ENCODE measurements around the gene SERPIND1.

The SERPIND1 gene

DNA sequence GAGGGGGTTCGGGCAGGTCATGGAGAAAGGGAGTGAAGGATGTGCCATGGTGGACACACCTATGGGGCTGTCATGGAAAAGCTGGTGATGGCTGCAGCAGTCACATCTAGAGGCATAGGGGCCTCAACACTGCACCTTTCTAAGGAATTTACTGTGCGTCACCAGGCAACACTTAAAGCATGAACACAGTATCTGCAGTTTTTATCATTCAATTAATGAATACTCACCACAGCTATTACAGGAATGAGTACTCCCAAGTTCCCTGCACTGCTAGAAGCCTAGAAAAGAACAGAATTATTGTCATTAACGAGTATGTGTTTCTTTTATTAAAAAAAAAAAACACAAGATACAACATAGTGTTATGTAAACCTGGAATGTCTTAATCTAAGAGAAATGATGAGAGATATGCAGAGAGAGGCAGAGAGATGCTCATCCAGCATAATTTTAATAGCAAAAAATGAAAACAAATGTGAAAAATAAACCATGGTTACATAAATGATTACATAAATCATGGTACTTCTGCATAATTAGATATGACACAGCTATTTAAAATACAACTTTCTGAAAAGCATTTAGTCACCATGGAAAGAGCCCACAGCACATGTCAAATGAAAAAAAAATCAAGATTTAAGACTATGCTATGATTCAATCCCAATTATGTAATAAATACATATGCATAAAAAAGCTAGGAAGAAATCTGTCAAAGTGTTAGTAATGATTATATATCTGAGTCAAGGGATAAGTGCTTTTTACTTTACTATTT is 19.2 kb downstream of the SERPIND1 start:
- no peak for DNase-seq (ENCODE audit: low spot score)

DNA sequence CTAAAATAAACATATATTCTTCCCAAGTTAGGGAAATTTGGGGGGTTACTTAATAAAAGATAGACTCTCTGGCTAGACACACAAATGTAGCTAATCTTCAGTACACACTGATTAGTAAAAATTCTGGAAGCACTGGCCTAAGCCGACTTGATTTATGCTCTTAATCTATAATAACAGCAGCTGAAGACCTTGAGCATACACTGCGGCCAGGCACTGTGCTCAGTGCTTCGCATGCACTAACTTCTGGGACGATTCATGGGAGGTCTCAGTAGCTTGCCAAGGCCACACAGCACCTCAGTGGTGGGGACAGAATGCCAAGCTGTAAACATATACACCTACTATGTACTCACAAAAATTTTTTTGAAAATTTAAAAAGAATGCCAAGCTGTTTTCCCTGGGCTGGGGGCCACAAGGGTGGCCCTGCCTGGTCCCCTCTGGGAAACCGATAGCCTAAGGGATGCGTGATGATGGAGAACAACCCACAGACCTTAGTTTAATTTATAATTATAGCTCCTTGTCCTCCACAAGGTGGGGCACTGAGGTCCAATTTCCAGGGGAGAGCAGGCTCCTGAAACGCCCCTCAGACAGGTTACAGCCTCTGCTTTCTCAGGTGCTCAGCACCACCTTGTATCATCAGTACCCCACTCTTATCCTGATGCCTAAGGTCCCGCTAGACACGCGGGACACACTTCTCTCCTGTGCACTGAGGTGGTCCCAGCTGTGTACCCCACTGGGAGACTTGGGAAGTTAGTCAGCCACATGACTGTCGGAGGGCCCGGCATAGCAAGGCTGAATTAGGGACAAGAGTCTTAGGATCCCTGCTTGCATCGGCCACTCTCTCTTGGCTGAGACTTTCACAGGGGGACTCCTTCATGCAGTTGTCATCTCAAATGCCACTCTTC is 20.1 kb downstream of the SERPIND1 start:
- DNase-seq (ENCODE audit: low spot score), result no peak

DNA sequence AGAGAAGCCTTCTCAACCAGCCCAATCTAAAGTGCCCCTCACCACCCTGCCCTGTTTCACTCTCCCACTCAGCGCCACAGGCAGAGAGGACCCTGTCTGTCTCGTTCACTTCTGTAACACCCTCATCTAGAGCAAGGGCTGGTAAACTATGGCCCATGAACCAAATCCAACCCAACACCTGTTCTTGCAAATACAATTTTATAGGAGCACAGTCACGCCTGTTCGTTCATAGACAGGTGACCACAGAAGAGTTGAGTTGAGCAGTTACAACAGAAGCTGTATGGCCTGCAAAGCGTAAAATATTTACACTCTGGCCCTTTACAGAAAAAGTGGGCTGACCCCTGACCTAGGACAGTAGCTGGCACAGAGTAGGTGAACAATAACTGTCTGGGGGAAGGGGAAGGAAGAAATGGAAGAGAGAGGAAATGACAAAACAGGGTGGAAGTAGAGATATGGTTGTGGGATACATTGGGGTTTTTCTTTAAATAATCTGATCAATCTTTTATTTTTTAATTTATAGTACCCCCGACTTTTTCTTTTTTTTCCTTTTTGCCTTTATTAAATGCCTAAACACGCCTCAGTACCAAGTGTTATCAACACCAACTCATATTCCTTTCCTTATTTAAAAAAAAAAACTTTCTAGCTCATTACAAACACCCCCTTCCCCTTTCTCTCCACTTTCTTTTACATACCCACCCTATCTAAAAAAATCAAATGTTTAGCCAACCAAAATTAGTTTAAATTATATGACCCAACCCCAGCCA is 20.9 kb downstream of the SERPIND1 start:
- DNase-seq (ENCODE audit: low spot score), result no peak

DNA sequence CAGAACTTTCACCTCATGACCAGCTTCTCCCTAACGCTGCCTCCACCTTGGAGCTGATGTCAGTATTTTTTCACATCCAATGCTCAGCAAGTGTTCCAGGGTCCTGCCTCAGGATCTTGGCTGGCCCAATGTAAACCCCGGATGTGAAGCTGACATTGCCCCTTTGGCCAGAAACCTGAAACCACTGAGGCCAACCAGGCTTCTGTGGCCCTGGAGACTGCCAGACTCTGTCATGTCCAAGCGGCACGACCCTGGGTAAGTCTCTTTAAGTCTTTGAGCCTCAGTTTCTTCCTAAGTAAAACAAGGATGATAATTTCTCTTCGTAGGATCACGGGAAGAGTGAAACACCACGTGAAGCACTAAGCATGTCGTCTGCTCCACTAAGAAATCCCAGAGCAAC is 22.8 kb downstream of the SERPIND1 start:
- DNase-seq (ENCODE audit: low spot score), result no peak

DNA sequence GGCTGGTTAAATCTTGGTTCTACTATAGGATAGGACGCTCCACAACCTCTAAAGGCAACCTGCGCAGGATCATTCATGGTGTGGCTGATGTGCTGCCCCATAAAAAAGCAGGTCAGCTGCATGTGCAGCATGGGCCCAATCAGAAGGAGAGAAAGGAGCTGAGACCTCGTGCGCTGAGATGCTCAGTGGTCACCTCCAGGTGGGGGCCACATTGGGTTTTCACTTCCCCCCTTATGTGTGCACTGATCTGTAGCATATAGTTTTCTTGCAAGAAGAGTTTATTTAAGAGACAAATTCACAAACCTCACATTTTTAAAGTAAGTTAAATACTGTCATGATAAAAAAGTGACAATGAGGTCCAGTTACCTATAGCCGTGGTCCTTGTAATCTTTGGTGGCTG is 24.3 kb downstream of the SERPIND1 start:
- DNase-seq (ENCODE audit: low spot score), result no peak

DNA sequence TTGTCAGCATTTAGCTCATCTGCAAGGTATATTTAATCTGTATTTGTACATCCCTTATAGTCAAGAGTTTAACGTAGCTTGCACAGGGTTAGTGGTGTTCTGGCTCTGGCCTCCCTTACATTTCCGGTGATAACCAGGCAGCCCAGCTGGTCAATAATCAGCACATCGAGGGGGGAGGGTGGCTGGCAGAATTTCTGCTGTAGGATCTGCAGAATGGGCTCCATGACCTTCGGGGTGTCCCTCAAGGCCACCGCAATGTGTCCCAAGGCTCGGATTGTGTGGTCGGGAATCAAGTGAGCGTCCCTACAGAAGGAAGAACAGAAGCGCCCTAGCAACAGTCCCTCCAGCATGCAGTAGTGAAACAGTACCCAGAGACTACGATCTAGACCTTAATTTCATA is 25.1 kb downstream of the SERPIND1 start:
- DNase-seq (ENCODE audit: low spot score), result no peak

DNA sequence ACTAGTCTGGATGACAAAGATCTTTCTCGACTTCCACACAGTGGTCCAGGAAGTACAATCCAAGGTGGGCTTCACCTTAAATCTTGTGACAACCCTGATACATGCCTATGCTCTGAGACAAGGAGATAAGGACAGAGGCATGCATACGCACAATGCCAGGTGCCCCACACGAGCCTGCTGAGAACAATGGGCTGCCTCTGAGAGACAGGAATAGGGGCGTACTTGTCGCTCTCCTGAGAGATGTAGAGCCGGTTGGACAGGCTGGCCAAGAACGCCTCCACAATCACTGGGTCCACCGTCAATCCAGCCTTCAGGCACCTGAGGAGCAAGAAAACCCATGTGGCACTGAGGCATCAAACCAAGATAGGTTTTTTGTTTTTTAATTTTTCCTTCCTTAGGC is 25.5 kb downstream of the SERPIND1 start:
- DNase-seq (ENCODE audit: low spot score), result no peak

DNA sequence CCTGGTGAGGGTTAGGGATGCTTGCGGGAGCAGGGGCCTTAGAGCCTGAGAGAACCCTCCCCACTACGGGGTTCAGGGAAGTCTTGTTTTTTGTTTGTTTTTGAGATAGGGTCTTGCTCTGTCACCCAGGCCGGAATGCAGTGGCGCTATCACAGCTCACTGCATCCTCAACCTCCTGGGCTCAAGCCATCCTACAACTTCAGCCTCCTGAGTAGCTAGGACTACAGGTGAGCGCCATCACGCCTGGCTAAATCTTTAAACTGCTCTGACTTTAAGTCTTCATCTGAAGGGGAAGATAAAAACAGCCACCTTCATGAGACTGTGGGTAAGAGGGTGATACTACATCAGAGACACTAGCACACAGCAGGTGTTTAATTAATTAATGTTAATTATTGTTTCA is 28.5 kb downstream of the SERPIND1 start:
- DNase-seq (ENCODE audit: low spot score), result no peak

DNA sequence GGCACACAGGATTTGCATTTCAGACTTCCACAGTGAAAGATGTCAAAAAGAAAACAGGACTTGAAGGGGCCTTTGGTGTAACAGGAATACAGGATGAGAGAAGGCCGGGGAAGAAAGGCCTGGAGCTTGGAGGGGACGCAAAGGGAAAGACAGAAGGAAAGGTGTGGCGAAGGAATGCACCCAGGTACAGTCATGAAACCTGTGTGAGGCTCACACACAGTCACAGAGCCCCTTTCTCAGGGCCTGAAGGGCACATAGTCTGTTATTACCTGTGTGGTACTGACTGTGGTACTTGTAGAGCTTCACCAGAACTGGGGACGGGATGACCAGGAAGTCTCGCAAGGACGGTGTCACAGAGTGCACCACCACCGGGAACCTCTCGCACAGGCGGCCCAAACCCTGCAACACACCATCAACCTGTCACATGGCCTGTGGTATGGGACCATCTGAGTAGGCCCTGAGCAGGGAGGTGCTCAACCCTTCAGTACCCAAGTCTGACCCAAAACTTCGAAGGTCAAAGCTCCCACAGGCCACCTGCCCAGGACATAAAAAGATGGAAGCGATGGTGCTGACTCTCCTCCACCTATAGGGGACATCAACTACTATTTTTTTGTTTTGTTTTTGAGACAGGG is 29.1 kb downstream of the SERPIND1 start:
- no peak for DNase-seq (ENCODE audit: low spot score)

DNA sequence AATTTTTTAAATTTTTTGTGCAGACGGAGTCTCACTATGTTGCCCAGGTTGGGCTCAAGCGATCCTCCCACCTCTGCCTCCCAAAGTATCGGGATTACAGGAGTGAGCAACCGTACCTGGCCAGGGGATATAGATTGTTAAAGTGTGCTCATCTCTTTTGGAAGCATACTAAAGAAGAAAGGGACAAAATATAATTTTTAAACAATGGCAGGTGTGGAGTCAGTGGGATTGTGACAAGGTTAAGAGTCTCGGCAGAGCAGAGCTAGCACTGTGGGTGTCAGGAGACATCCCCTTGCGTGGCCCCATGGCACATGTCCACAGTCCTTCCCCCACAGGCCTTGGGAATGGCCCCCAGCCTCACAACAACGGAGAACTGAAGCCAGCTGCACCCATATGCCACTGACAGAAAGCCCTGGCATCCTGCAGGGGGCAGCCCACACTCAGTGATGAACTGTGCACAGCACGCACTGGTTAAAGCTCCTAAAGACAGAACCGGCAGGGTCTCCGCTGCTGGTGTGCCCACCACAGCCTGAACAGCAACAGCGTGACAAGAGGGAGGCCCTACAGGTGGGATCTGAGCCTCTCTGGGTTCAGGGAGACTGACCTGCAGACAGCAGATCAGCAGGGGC is 29.9 kb downstream of the SERPIND1 start:
- DNase-seq (ENCODE audit: low spot score), result peak; percentile 10

DNA sequence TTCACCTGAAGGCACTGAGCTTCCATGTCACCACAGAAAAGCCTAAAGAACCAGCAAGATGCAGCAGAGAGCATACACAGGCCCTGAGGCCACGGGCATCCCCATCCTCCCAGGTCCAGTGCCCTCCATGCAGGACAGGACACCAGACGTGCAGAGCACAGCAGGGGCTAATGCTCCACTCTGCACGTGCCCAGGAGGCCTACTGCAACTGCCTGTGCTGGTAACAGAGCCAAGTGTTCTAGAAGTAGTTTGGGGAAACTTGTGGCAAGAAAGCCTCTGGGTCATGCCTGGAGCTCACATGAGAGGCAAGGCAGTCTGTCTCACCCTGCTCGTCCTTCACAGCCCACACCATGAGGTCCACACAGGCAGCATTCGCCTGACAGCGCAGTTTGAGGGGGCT is 30.7 kb downstream of the SERPIND1 start:
- DNase-seq (ENCODE audit: low spot score), result no peak

DNA sequence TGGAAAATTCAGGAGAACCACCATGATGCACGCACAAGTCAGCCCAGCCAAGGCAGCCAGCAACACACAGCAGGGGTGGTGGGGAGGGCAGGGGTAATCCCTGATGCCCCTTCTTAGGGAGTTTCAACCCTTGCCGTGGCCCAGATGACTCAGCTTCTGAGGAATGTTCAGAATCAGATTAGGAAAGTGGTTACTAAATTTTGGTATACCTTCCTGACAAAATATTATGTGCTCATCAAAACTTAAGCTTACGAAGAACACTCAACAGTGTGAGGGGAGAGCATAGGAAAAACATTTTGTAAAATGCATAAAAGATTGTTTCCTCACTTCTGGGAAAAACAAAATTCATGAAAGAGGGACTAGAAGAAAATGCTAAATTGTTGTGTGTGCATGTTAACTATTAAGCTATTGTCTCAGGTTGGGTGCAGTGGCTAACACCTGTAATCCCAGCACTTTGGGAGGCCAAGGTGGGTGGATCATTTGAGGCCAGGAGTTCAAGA is 32.1 kb downstream of the SERPIND1 start:
- no peak for DNase-seq (ENCODE audit: low spot score)

DNA sequence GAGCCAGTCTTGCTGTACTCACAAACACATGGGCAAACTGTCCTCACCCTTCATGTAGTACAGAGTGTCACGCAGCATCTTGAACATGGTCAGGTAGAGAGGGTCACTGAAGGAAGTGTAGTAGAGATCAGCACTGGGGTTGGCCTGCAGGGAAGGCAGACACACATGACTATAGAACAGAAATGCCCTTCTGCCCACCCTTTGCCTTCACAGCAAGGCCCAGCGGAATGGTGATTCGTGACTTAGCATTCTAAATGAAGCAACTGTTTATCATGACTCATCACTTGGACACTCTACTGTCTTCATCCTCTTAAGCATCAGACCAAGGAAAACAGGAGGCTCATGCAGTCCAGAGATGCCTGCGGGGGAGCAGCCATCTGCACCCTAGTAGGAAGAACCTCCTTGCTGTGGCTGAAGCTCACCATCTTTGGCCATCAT is 33.4 kb downstream of the SERPIND1 start:
- peak; percentile 55 for DNase-seq (ENCODE audit: low spot score)

DNA sequence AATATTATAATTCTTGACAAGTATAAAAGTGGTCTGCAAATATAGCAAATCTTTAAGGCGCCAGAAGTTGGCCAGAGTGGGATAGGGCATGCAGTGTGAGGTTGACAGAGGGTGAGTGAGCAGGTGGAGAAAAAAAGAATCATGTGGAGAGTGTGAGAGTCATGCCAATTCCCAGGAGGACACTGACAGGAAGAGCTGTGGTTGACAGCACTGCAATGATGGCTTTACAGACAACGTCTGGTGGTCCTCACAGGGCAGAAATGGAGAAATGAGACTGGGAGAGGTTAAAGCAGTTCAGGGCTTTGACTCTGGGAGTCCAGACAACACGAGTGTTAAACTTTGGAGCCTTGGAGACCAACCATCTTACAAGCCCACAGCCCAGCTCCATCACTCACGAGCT is 34.9 kb downstream of the SERPIND1 start:
- no peak for DNase-seq (ENCODE audit: low spot score)

DNA sequence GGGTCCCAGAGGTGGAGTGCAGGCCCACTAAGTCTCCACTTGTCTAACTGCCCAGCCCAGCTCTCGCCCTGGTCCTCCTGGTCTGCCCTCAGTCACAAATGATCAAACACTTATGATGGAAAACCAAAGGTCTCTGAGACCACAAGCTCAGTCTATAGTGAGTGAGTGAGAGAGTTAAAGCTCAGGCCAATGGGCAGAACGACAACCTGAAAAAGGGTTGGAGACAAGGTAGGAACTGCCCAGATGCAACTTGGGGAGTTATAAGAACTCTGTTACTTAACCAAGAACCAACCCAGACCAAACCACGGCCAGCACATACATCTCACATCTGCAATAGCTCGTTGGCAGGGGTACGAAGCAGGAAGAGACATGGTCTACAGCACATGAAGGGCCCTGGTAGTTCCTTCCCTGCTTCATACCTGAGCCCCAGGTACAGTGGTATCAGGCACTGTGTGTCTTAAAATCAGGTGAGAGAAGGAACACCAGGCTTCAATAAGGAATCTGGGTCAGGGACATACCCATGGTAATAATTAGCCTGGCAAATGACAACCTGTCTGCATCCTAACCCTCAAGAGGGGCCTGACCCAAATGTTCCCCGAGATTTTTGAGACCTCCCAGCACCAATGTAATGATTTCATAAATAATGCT is 35.7 kb downstream of the SERPIND1 start:
- DNase-seq (ENCODE audit: low spot score), result no peak

DNA sequence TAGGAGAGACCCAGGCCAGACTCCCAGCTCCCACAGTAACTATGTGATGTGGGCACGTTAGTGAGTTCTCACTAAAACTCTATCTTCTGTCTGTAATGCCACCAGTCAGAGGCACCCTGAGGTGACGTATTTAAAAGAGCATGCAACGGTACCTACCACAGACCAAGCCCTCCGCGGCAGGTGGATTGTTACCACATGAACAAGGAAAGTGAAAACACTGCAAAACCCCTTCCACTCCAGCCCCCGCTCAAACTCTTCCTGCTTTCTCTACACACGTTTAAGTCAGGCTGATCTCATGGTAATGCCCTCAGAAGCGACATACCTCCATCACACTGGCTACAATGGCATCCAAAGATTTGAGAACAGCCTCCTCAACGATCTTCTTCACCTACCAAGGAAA is 36.7 kb downstream of the SERPIND1 start:
- no peak for DNase-seq (ENCODE audit: low spot score)

DNA sequence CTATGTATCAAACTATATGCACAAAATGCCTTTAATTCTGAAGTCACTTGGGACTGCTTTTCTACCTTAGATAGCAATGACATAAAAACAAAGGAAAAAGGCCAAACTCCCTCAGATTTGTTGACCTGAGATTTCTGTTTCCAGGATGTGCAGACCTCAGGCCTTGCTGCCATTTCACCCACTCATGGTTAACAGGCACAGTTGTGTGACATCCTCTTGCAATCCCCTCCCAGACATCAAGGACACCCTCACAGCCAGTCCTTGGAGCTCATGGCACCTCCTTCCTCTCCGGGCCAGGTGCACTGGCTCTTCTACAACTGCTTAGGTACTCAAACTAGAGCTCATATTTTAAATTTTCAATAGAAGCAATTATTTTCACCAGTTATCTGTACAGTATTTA is 37.3 kb downstream of the SERPIND1 start:
- no peak for DNase-seq (ENCODE audit: low spot score)

DNA sequence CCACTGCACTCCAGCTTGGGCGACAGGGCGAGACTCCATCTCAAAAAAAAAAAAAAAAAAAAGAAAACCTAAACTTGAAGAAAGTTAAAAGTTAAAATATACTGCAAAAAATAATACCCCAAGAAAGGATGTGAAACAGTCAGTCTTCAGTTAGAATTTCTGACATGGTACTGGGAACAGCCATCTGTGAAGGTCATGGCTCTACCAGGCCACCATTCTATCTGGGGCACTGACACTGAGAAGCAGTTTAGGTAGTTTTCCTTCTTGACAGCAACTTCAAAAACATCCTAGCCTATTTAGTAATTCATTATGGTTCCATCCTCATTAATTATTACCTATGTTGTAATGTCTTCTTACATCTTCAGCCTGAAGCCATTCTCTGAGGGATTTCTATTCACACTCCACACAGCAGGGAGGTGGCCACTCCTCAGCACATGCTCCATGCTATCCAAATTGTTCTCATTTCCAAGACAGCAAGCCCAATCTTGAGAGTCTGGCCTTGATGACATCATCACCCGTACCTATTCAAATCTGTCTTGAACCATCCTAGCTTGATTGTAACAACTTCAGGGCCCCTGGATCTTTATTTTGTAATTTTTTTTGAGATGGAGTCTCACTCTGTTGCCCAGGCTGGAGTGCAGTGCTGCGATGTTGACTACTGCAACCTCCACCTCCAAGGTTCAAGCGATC is 38.2 kb downstream of the SERPIND1 start:
- DNase-seq (ENCODE audit: low spot score), result no peak

DNA sequence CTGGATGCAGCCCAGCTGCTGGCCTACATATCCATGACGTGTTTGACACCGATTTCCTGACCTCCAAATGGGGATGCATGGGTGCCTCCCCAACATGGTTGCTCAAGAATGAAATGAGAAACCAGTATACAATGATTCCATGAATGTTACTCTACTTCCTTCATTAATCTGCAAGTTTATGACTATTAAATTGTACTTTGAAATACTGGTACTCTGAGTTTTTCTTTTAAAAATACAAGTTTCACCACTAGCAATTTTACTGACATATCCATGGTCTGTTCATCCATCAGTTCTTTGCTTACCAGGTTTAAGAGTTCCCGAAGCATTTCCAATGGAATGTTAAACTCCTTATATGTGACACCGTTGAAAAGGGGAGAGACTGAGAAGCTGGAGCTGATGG is 39.1 kb downstream of the SERPIND1 start:
- no peak for DNase-seq (ENCODE audit: low spot score)

DNA sequence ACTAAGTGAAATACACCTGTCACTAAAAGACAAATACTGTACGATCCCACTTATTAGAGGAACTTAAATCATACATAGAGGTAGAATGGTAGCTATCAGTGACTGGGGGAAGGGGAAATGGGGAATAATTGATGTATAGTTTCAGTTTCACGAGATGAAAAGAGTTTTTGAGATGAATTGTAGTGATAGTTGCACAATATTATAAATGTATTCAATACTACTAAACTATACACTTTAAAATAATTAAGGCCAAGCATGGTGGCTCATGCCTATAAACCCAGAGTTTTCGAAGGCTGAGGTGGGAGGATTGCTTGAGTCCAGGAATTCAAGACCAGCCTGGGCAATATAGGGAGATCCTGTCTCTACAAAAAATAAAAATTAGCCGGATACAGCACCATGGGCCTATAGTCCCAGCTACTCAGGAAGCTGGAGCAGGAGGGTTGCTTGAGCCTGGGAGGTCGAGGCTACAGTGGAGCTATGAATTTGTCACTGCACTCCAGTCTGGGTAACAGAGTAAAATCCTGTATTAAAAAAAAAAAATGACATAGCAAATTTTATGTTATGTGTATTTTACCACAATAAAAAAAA is 40.4 kb downstream of the SERPIND1 start:
- DNase-seq (ENCODE audit: low spot score), result no peak

Data from kidney capillary endothelial cell (primary cell).